DND-41 (cell line): ENCODE results near the gene PIKFYVE.

Experiments used
- ATAC-seq: fragments of 200-7000 bp; cut with Tn5 transposase; 3 replicates; pipeline ENCODE4 v1.9.1; 2021; ENCODE audit warnings: low read depth; ENCODE audit not compliant: insufficient read depth
- DNase-seq: peaks from one replicate; pipeline ENCODE4 v3.0.0-alpha.2; 2020
- H2AFZ ChIP-seq: 2 replicates; pipeline ENCODE4 v1.6.0; 2012; ENCODE audit warnings: low read depth, low read length
- H3K27ac ChIP-seq: 2 replicates; pipeline ENCODE4 v1.5.1; 2012; ENCODE audit warnings: low read length, inconsistent platforms
- H3K27me3 ChIP-seq: fragments of 200-600 bp; sonication (generic); 2 replicates; pipeline ENCODE4 v1.6.0; 2012; ENCODE audit warnings: low read length, mild to moderate bottlenecking, inconsistent platforms; ENCODE audit not compliant: insufficient read depth, poor library complexity
- H3K36me3 ChIP-seq: 2 replicates; pipeline ENCODE4 v1.5.1; 2012; ENCODE audit warnings: low read length, inconsistent platforms; ENCODE audit not compliant: insufficient read depth
- H3K4me1 ChIP-seq: 2 replicates; pipeline ENCODE4 v1.5.1; 2012; ENCODE audit warnings: mild to moderate bottlenecking, low read length; ENCODE audit not compliant: insufficient read depth
- H3K4me2 ChIP-seq: 2 replicates; pipeline ENCODE4 v1.6.0; 2012; ENCODE audit warnings: mild to moderate bottlenecking, moderate library complexity, low read length, inconsistent platforms; ENCODE audit not compliant: insufficient read depth
- H3K4me3 ChIP-seq, 2 experiments: fragments of 200-600 bp in 1 of 2; shearing (Covaris generic) in 1 of 2; 2 replicates each; pipeline ENCODE4 v1.5.1; 2012 to 2016; ENCODE audit warnings: inconsistent platforms in 2 of 2, low read length in 2 of 2, mild to moderate bottlenecking in 2 of 2, low read depth in 1 of 2, moderate library complexity in 1 of 2
- H3K79me2 ChIP-seq: 2 replicates; pipeline ENCODE4 v1.6.0; 2012; ENCODE audit warnings: low read length, inconsistent platforms; ENCODE audit not compliant: insufficient read depth
- H3K9ac ChIP-seq: 2 replicates; pipeline ENCODE4 v1.6.0; 2012; ENCODE audit warnings: low read depth, mild to moderate bottlenecking, inconsistent platforms, low read length, moderate library complexity
- H3K9me3 ChIP-seq: 2 replicates; pipeline ENCODE4 v1.5.1; 2012; ENCODE audit warnings: low read length, moderate library complexity, mild to moderate bottlenecking, inconsistent platforms; ENCODE audit not compliant: insufficient read depth, severe bottlenecking
- H4K20me1 ChIP-seq: 2 replicates; pipeline ENCODE4 v1.6.0; 2012; ENCODE audit warnings: low read length; ENCODE audit not compliant: insufficient read depth
- CTCF ChIP-seq: IDR thresholded peaks from 2 replicates; pipeline ENCODE4 v1.5.1; 2012; ENCODE audit warnings: borderline replicate concordance, low read length, moderate library complexity, mild to moderate bottlenecking; ENCODE audit not compliant: poor library complexity, severe bottlenecking; ENCODE audit errors: extremely low read depth
- EZH2 ChIP-seq: IDR thresholded peaks from 3 replicates; pipeline ENCODE4 v1.6.1; 2012; ENCODE audit warnings: borderline replicate concordance, low read depth, mild to moderate bottlenecking, moderate library complexity, low read length, inconsistent platforms; ENCODE audit not compliant: severe bottlenecking

Gene PIKFYVE

GRCh38 chr2:208370881-208371633 is 105.0 kb downstream of the PIKFYVE start:
- no peak for DNase-seq
- H3K4me3 ChIP-seq = no peak overlapping the region
- no peak for TF ChIP-seq EZH2
- no peak for TF ChIP-seq CTCF

GRCh38 chr2:208371634-208371935 is 105.5 kb downstream of the PIKFYVE start:
- ATAC-seq (no peak), DNase-seq (no peak)
- H3K79me2 ChIP-seq = no peaks in the 10 kb centered on the region
- no peaks in the 10 kb centered on the region for H3K9me3 ChIP-seq
- no peak overlapping the region for H3K4me2 ChIP-seq
- H3K9ac ChIP-seq = no peak overlapping the region
- H3K36me3 ChIP-seq = no peaks in the 10 kb centered on the region
- no peaks in the 10 kb centered on the region for H4K20me1 ChIP-seq
- TF ChIP-seq EZH2 (no peak), CTCF (no peak)
- no peak overlapping the region for H2AFZ ChIP-seq
- no peaks in the 10 kb centered on the region for H3K4me1 ChIP-seq
- peaks cover 7% of the 10 kb centered on the region for H3K27me3 ChIP-seq
- H3K27ac ChIP-seq = no peak overlapping the region
- H3K4me3 ChIP-seq = no peak overlapping the region

More at GRCh38 chr2:208370881-208371633, 105.0 kb downstream of the PIKFYVE start:
- Histone ChIP-seq H3K4me2 (no peak overlapping the region), H2AFZ (no peak overlapping the region), H3K4me1 (no peaks in the 10 kb centered on the region), H3K36me3 (no peaks in the 10 kb centered on the region), H3K27me3 (peaks cover 7% of the 10 kb centered on the region), H3K79me2 (no peaks in the 10 kb centered on the region), H3K9me3 (no peaks in the 10 kb centered on the region), H3K9ac (no peak overlapping the region), H3K27ac (no peak overlapping the region), H4K20me1 (no peaks in the 10 kb centered on the region)
- no peak for ATAC-seq

- ATAC-seq (peak; percentile 67; the same call in 1 of the 3 replicates), DNase-seq (peak; percentile 44)
Measured at GRCh38 chr2:208373460-208374089, 107.5 kb downstream of the PIKFYVE start.

More at GRCh38 chr2:208373460-208374089, 107.5 kb downstream of the PIKFYVE start:
- Histone ChIP-seq H3K27ac (no peak overlapping the region), H3K9me3 (no peaks in the 10 kb centered on the region), H4K20me1 (no peaks in the 10 kb centered on the region), H3K4me2 (no peak overlapping the region), H3K27me3 (peaks cover 7% of the 10 kb centered on the region), H3K79me2 (no peaks in the 10 kb centered on the region), H3K4me3 (no peak overlapping the region), H3K9ac (no peak overlapping the region), H3K36me3 (no peaks in the 10 kb centered on the region), H3K4me1 (no peaks in the 10 kb centered on the region), H2AFZ (no peak overlapping the region)
- TF ChIP-seq EZH2 (no peak), CTCF (peak; percentile 86)
